ENCODE data around the gene TLE1. TPM values are rescaled to one million over a fixed set of nuclear protein-coding genes. Genes with fewer than 3 reads are reported as not detected.

Gene TLE1
- total RNA-seq, 1 donor, result 9.0 TPM

DNA sequence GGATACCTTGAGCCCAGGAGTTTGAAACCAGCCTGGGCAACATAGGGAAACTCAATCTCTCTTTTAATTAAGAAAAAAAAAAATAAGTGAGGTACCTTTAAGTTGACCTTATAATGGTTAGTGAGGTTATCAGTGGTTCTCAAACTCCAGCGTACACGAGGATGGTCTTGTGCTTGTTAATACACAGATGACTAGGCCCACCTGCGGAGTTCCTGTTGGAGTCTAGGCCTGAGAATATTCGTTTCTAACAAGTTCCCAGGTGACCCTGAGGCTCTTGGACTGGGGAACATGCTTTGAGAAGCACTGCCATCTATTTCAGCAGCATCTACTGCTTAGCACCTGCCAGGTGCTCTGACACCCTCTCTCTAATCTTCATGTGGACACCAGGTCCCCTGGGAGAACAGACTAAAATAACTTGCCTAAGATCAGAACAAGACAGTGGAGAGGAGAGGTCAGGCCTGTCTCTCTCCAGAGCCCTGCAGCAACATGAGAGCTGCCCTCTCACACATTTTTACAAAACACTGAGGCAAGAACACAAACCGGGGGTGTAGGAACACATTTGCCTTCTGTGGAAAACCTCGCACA, 24.6 kb downstream of the TLE1 start:
- Histone ChIP-seq H4K20me1 (ENCODE audit: insufficient read depth, low read length) (no peaks in the 10 kb centered on the region), H3K36me3 (ENCODE audit: insufficient read depth, low read length) (no peaks in the 10 kb centered on the region), H3K4me2 (ENCODE audit: insufficient read depth, low read length) (no peak overlapping the region), H3K27ac (ENCODE audit: low read depth, low read length) (no peak overlapping the region), H3K79me2 (ENCODE audit: insufficient read depth, low read length) (no peaks in the 10 kb centered on the region), H3K9me3 (ENCODE audit: low read depth, low read length) (no peaks in the 10 kb centered on the region), H3K4me1 (ENCODE audit: insufficient read depth, low read length) (peaks cover 5% of the 10 kb centered on the region), H2AFZ (ENCODE audit: low read length) (no peak overlapping the region), H3K4me3 (ENCODE audit: insufficient read depth, low read length) (no peak overlapping the region), H3K27me3 (ENCODE audit: insufficient read depth, low read length) (no peaks in the 10 kb centered on the region)
- TF ChIP-seq, protein P1, sequence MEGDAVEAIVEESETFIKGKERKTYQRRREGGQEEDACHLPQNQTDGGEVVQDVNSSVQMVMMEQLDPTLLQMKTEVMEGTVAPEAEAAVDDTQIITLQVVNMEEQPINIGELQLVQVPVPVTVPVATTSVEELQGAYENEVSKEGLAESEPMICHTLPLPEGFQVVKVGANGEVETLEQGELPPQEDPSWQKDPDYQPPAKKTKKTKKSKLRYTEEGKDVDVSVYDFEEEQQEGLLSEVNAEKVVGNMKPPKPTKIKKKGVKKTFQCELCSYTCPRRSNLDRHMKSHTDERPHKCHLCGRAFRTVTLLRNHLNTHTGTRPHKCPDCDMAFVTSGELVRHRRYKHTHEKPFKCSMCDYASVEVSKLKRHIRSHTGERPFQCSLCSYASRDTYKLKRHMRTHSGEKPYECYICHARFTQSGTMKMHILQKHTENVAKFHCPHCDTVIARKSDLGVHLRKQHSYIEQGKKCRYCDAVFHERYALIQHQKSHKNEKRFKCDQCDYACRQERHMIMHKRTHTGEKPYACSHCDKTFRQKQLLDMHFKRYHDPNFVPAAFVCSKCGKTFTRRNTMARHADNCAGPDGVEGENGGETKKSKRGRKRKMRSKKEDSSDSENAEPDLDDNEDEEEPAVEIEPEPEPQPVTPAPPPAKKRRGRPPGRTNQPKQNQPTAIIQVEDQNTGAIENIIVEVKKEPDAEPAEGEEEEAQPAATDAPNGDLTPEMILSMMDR (IDR thresholded peaks at IDR 0.05; ENCODE audit: extremely low read depth, low read depth, low read length), result no peak
- DNase-seq (ENCODE audit: insufficient read length, low spot score, missing footprints), result no peak

GRCh38 chr9:81661339-81661738, 28.0 kb downstream of the TLE1 start:
- H3K27ac ChIP-seq (ENCODE audit: low read depth, low read length), result no peak overlapping the region
- H3K79me2 ChIP-seq (ENCODE audit: insufficient read depth, low read length), result no peaks in the 10 kb centered on the region
- H3K9me3 ChIP-seq (ENCODE audit: low read depth, low read length), result no peaks in the 10 kb centered on the region
- H4K20me1 ChIP-seq (ENCODE audit: insufficient read depth, low read length), result peaks cover 3% of the 10 kb centered on the region
- no peak overlapping the region for H2AFZ ChIP-seq (ENCODE audit: low read length)
- TF ChIP-seq, protein P1 (IDR thresholded peaks at IDR 0.05; ENCODE audit: extremely low read depth, low read depth, low read length), result no peak
- no peaks in the 10 kb centered on the region for H3K4me1 ChIP-seq (ENCODE audit: insufficient read depth, low read length)
- no peak overlapping the region for H3K4me2 ChIP-seq (ENCODE audit: insufficient read depth, low read length)
- no peaks in the 10 kb centered on the region for H3K27me3 ChIP-seq (ENCODE audit: insufficient read depth, low read length)
- H3K4me3 ChIP-seq (ENCODE audit: insufficient read depth, low read length), result no peak overlapping the region
- no peaks in the 10 kb centered on the region for H3K36me3 ChIP-seq (ENCODE audit: insufficient read depth, low read length)
- no peak for DNase-seq (ENCODE audit: insufficient read length, low spot score, missing footprints)

DNA sequence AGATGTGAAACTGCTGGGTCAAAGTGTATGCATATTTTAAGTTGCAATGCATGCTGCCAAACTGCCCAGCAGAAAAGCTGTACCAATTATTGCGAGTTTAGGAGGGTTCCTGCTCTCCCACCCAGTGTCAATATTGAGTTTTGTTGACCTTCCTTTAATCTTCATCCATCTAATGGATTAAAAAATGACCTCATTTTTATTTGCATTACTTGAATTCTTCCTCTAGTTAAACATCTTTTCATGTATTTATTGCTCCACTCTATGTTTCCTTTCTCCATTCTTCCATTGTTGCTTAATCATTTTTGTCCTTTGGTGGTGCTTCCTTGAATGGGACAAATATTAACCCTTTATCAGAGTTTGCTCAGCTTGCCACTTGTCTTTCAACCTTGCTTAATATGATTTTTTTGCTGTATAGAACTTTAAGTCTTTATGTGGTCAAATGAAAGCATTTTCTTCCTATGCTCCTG, 32.4 kb downstream of the TLE1 start:
- peaks cover 7% of the 10 kb centered on the region for H3K4me1 ChIP-seq (ENCODE audit: insufficient read depth, low read length)
- H2AFZ ChIP-seq (ENCODE audit: low read length), result no peak overlapping the region
- H3K27ac ChIP-seq (ENCODE audit: low read depth, low read length), result no peak overlapping the region
- no peak for DNase-seq (ENCODE audit: insufficient read length, low spot score, missing footprints)
- no peak overlapping the region for H3K4me3 ChIP-seq (ENCODE audit: insufficient read depth, low read length)
- TF ChIP-seq, protein P1 (IDR thresholded peaks at IDR 0.05; ENCODE audit: extremely low read depth, low read depth, low read length), result no peak
- H3K36me3 ChIP-seq (ENCODE audit: insufficient read depth, low read length), result no peaks in the 10 kb centered on the region
- peaks cover 3% of the 10 kb centered on the region for H4K20me1 ChIP-seq (ENCODE audit: insufficient read depth, low read length)
- H3K27me3 ChIP-seq (ENCODE audit: insufficient read depth, low read length), result no peaks in the 10 kb centered on the region
- no peaks in the 10 kb centered on the region for H3K79me2 ChIP-seq (ENCODE audit: insufficient read depth, low read length)
- H3K9me3 ChIP-seq (ENCODE audit: low read depth, low read length), result no peaks in the 10 kb centered on the region
- no peak overlapping the region for H3K4me2 ChIP-seq (ENCODE audit: insufficient read depth, low read length)

DNA sequence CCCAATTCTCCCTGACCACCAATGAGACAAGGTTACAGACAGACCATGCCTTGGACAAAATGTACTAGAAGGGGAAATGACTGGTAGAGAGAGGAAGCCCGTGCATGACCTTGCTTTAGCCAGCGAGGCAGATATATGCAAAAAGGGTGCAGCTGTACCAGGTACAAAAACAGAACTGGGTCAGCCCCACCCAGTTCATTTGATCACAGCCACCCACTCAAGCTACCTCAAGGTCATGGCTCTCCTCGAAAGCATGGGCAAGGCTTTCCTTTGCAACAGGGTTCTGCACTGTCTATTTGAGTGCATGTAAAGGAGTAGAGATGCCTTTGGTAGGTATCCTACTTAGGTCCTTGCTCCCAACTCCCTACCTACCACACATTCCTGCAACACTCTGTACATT, 33.3 kb downstream of the TLE1 start:
- TF ChIP-seq, protein P1 (IDR thresholded peaks at IDR 0.05; ENCODE audit: extremely low read depth, low read depth, low read length), result no peak
- no peaks in the 10 kb centered on the region for H3K27me3 ChIP-seq (ENCODE audit: insufficient read depth, low read length)
- H2AFZ ChIP-seq (ENCODE audit: low read length), result no peak overlapping the region
- H3K4me2 ChIP-seq (ENCODE audit: insufficient read depth, low read length), result no peak overlapping the region
- H3K9me3 ChIP-seq (ENCODE audit: low read depth, low read length), result no peaks in the 10 kb centered on the region
- no peaks in the 10 kb centered on the region for H3K36me3 ChIP-seq (ENCODE audit: insufficient read depth, low read length)
- H3K4me3 ChIP-seq (ENCODE audit: insufficient read depth, low read length), result no peak overlapping the region
- no peak for DNase-seq (ENCODE audit: insufficient read length, low spot score, missing footprints)
- no peak overlapping the region for H3K27ac ChIP-seq (ENCODE audit: low read depth, low read length)
- peaks cover 7% of the 10 kb centered on the region for H3K4me1 ChIP-seq (ENCODE audit: insufficient read depth, low read length)
- H3K79me2 ChIP-seq (ENCODE audit: insufficient read depth, low read length), result no peaks in the 10 kb centered on the region
- peaks cover 3% of the 10 kb centered on the region for H4K20me1 ChIP-seq (ENCODE audit: insufficient read depth, low read length)

Data from osteoblast (primary cell).